RWPE2 (cell line): ENCODE results near the gene RIPOR1.
"Not testable (repeated sequence)": the region's sequence is repeated elsewhere in the genome, so short reads cannot be mapped to it uniquely, and the experiment has no call there.

Experiments used
- ATAC-seq: fragments of 200-7000 bp; cut with Tn5 transposase; 3 replicates; pipeline ENCODE4 v1.9.1; 2021; ENCODE audit warnings: low read depth
- DNase-seq: peaks from one replicate; pipeline ENCODE4 v3.0.0-alpha.2; 2020; ENCODE audit warnings: low spot score
- H3K27ac ChIP-seq: fragments of 450-650 bp; 2 replicates; pipeline ENCODE4 v1.5.1; 2017; ENCODE audit warnings: mild to moderate bottlenecking; ENCODE audit not compliant: poor library complexity, severe bottlenecking
- H3K27me3 ChIP-seq: fragments of 250-450 bp; sonication (Bioruptor Pico); 2 replicates; pipeline ENCODE4 v1.5.1; 2021; ENCODE audit warnings: mild to moderate bottlenecking, moderate library complexity; ENCODE audit not compliant: insufficient read depth, poor library complexity, severe bottlenecking
- H3K36me3 ChIP-seq: fragments of 250-450 bp; sonication (Bioruptor Pico); 2 replicates; pipeline ENCODE4 v1.5.1; 2020; ENCODE audit warnings: low read depth, mild to moderate bottlenecking, moderate library complexity
- H3K4me1 ChIP-seq: fragments of 250-450 bp; sonication (Bioruptor Pico); 2 replicates; pipeline ENCODE4 v1.5.1; 2021; ENCODE audit warnings: mild to moderate bottlenecking, moderate library complexity; ENCODE audit not compliant: insufficient read depth, poor library complexity, severe bottlenecking
- H3K4me3 ChIP-seq: fragments of 250-450 bp; sonication (Bioruptor Pico); 2 replicates; pipeline ENCODE4 v1.5.1; 2021; ENCODE audit warnings: mild to moderate bottlenecking, moderate library complexity; ENCODE audit not compliant: severe bottlenecking
- H3K9me3 ChIP-seq: fragments of 250-450 bp; sonication (Bioruptor Pico); 2 replicates; pipeline ENCODE4 v1.5.1; 2021; ENCODE audit warnings: mild to moderate bottlenecking, moderate library complexity; ENCODE audit not compliant: severe bottlenecking
- CTCF ChIP-seq: fragments of 450-650 bp; IDR thresholded peaks from one replicate; pipeline ENCODE4 v1.5.1; 2017; ENCODE audit warnings: mild to moderate bottlenecking, moderate library complexity; ENCODE audit not compliant: poor library complexity, severe bottlenecking

Gene RIPOR1

GRCh38 chr16:67483150-67483549 is 45.5 kb upstream of the RIPOR1 start, which contains the start of gene AGRP:
TSS of gene AGRP (minus strand) at chr16:67483547. CDS start at chr16:67483398, 149 bp downstream.
- peaks cover 11% of the 10 kb centered on the region for H3K4me1 ChIP-seq

GRCh38 chr16:67483731-67484525 is 44.7 kb upstream of the RIPOR1 start:
- TF ChIP-seq CTCF: no peak
- ATAC-seq: no peak
- Histone ChIP-seq H3K9me3 (no peaks in the 10 kb centered on the region), H3K36me3 (no peaks in the 10 kb centered on the region), H3K27me3 (no peaks in the 10 kb centered on the region), H3K4me1 (peaks cover 10% of the 10 kb centered on the region), H3K4me3 (no peak overlapping the region), H3K27ac (no peak overlapping the region)
- no peak for DNase-seq

More at GRCh38 chr16:67483150-67483549, 45.5 kb upstream of the RIPOR1 start, which contains the start of gene AGRP:
- Histone ChIP-seq H3K27me3 (no peaks in the 10 kb centered on the region), H3K36me3 (no peaks in the 10 kb centered on the region), H3K4me3 (no peak within 1 kb of the TSS), H3K9me3 (no peaks in the 10 kb centered on the region), H3K27ac (no peak within 1 kb of the TSS)
- DNase-seq (no peak), ATAC-seq (no peak)
- TF ChIP-seq CTCF: no peak

GRCh38 chr16:67486805-67487204 is 41.8 kb upstream of the RIPOR1 start:
- no peak for ATAC-seq
- Histone ChIP-seq H3K27me3 (no peaks in the 10 kb centered on the region), H3K9me3 (no peaks in the 10 kb centered on the region), H3K36me3 (no peaks in the 10 kb centered on the region), H3K4me1 (peaks cover 3% of the 10 kb centered on the region), H3K4me3 (no peak overlapping the region), H3K27ac (no peak overlapping the region)
- no peak for DNase-seq
- no peak for TF ChIP-seq CTCF

GRCh38 chr16:67487561-67487960 is 41.1 kb upstream of the RIPOR1 start:
- H3K9me3 ChIP-seq, DNase-seq: not testable (repeated sequence)

GRCh38 chr16:67489401-67490083 is 39.1 kb upstream of the RIPOR1 start:
- no peaks in the 10 kb centered on the region for H3K36me3 ChIP-seq
- no peaks in the 10 kb centered on the region for H3K27me3 ChIP-seq
- H3K27ac ChIP-seq: no peak overlapping the region
- ATAC-seq (no peak), DNase-seq (no peak)
- no peaks in the 10 kb centered on the region for H3K9me3 ChIP-seq
- TF ChIP-seq CTCF: no peak
- H3K4me3 ChIP-seq: no peak overlapping the region
- H3K4me1 ChIP-seq: no peaks in the 10 kb centered on the region

More at GRCh38 chr16:67487561-67487960, 41.1 kb upstream of the RIPOR1 start:
- H3K36me3 ChIP-seq, H3K4me3 ChIP-seq, H3K27me3 ChIP-seq, ATAC-seq, H3K4me1 ChIP-seq, H3K27ac ChIP-seq: not testable (repeated sequence)
